Glutamatergic neuron (in vitro differentiated cells): Measurements from ENCODE around the gene GCH1. TPM values are rescaled to one million over a fixed set of nuclear protein-coding genes. Genes with fewer than 3 reads are reported as not detected.

Experiments used
- DNase-seq: peaks from one replicate; pipeline ENCODE4 v3.0.0; 2022
- H3K27ac Mint-ChIP-seq: one replicate; pipeline ENCODE4 v1.8.0; 2020; ENCODE audit warnings: mild to moderate bottlenecking, mixed read lengths, inconsistent platforms; ENCODE audit not compliant: unreplicated experiment
- H3K27me3 Mint-ChIP-seq: one replicate; pipeline ENCODE4 v1.8.0; 2020; ENCODE audit warnings: mild to moderate bottlenecking, moderate library complexity, mixed read lengths, inconsistent platforms; ENCODE audit not compliant: unreplicated experiment
- H3K36me3 Mint-ChIP-seq: one replicate; pipeline ENCODE4 v1.8.0; 2020; ENCODE audit warnings: mild to moderate bottlenecking, mixed read lengths, inconsistent platforms; ENCODE audit not compliant: unreplicated experiment
- H3K4me1 Mint-ChIP-seq: one replicate; pipeline ENCODE4 v1.8.0; 2020; ENCODE audit warnings: mild to moderate bottlenecking, low read depth, mixed read lengths, inconsistent platforms; ENCODE audit not compliant: unreplicated experiment
- H3K4me3 Mint-ChIP-seq: one replicate; pipeline ENCODE4 v1.8.0; 2020; ENCODE audit warnings: mild to moderate bottlenecking, mixed read lengths, inconsistent platforms; ENCODE audit not compliant: unreplicated experiment
- H3K9me3 Mint-ChIP-seq: one replicate; pipeline ENCODE4 v1.8.0; 2020; ENCODE audit warnings: mild to moderate bottlenecking, moderate library complexity, mixed read lengths, inconsistent platforms; ENCODE audit not compliant: unreplicated experiment
- CTCF ChIP-seq: fragments of 200-600 bp; sonication (generic); IDR thresholded peaks from one replicate; pipeline ENCODE4 v1.5.0; 2021; ENCODE audit not compliant: partially characterized antibody, unreplicated experiment
- total RNA-seq: library from RNA; stranded (reverse); fragmentation: NEBNext Ultra II Directional; extraction: Animal tissue kit (Norgen Biotek cat#: 25700); gene quantifications from one replicate; pipeline ENCODE4 v1.2.1, GENCODE V29; 2021; ENCODE audit not compliant: unreplicated experiment

GCH1 gene
- total RNA-seq, 1 donor from 2014 or later, result 2.4 TPM

GRCh38 chr14:54844479-54844878 lies 58.1 kb downstream of the GCH1 start:
- no peak for TF ChIP-seq CTCF
- H3K4me3 Mint-ChIP-seq, result no peak overlapping the region
- no peaks in the 10 kb centered on the region for H3K4me1 Mint-ChIP-seq
- no peak for DNase-seq
- no peaks in the 10 kb centered on the region for H3K9me3 Mint-ChIP-seq
- H3K36me3 Mint-ChIP-seq, result no peaks in the 10 kb centered on the region
- H3K27me3 Mint-ChIP-seq, result no peaks in the 10 kb centered on the region
- H3K27ac Mint-ChIP-seq, result no peak overlapping the region

GRCh38 chr14:54840798-54841197 lies 61.8 kb downstream of the GCH1 start:
- Mint-ChIP-seq H3K36me3 (no peaks in the 10 kb centered on the region), H3K27ac (no peak overlapping the region), H3K9me3 (no peaks in the 10 kb centered on the region), H3K4me3 (no peak overlapping the region), H3K4me1 (no peaks in the 10 kb centered on the region), H3K27me3 (no peaks in the 10 kb centered on the region)
- DNase-seq, result no peak
- TF ChIP-seq CTCF, result no peak

GRCh38 chr14:54840336-54840735 lies 62.3 kb downstream of the GCH1 start:
- Mint-ChIP-seq H3K4me1 (no peaks in the 10 kb centered on the region), H3K9me3 (no peaks in the 10 kb centered on the region), H3K36me3 (no peaks in the 10 kb centered on the region), H3K27me3 (no peaks in the 10 kb centered on the region), H3K27ac (no peak overlapping the region), H3K4me3 (no peak overlapping the region)
- no peak for DNase-seq
- TF ChIP-seq CTCF, result no peak

GRCh38 chr14:54839701-54840119 lies 62.9 kb downstream of the GCH1 start:
- H3K27me3 Mint-ChIP-seq, result no peaks in the 10 kb centered on the region
- DNase-seq, result no peak
- no peaks in the 10 kb centered on the region for H3K36me3 Mint-ChIP-seq
- H3K4me3 Mint-ChIP-seq, result no peak overlapping the region
- H3K4me1 Mint-ChIP-seq, result no peaks in the 10 kb centered on the region
- H3K27ac Mint-ChIP-seq, result no peak overlapping the region
- TF ChIP-seq CTCF, result no peak
- no peaks in the 10 kb centered on the region for H3K9me3 Mint-ChIP-seq

- no peak overlapping the region for H3K4me3 Mint-ChIP-seq
- no peaks in the 10 kb centered on the region for H3K9me3 Mint-ChIP-seq
- no peaks in the 10 kb centered on the region for H3K27me3 Mint-ChIP-seq
- no peaks in the 10 kb centered on the region for H3K36me3 Mint-ChIP-seq
- no peak overlapping the region for H3K27ac Mint-ChIP-seq
- no peaks in the 10 kb centered on the region for H3K4me1 Mint-ChIP-seq
- no peak for DNase-seq
- no peak for TF ChIP-seq CTCF
Observed at GRCh38 chr14:54838931-54839512, 63.6 kb downstream of the GCH1 start.
